GM21515 (cell line): ENCODE measurements around the gene SPAG9.
A peak's percentile ranks its signal among the peaks of the same experiment; 100 is the strongest.
"Not testable (repeated sequence)": the region's sequence is repeated elsewhere in the genome, so short reads cannot be mapped to it uniquely, and the experiment has no call there.

ENCODE experiments used
- ATAC-seq: cut with Tn5 transposase; IDR thresholded peaks from one replicate; pipeline ENCODE4 v1.9.1; 2021; ENCODE audit not compliant: unreplicated experiment

The SPAG9 gene

GRCh38 chr17:51087072-51087757 is 33.5 kb downstream of the SPAG9 start:
- ATAC-seq = no peak

DNA sequence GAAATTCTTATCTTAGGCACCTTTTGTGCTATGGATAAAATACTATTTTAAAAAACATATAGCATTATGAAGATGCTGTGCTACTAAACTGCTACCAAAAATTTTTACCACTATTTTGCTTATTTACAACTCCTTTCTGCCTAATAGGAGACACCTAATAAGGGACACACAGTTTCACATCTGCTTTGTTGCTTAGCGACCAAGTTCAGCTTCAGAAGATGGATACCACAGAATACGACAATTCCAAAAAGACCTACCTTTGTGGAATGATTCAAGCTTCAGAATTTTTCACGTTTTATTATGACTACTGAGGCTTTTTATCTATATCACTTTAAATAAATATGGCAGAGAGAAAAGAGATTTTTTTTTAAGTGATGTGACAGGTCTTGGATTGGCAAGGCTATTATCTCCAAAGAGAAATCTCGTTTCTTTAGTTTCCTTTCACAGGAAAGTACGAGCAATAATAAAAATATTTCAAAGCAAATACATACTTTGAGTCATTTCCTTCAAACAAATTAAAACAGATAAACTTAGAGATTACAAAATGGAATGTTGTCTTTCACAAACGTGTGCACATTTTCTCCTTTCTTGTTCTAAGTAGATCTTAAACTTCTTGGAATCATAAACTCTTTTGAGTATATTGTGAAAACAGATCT is 35.4 kb downstream of the SPAG9 start:
- no peak for ATAC-seq

DNA sequence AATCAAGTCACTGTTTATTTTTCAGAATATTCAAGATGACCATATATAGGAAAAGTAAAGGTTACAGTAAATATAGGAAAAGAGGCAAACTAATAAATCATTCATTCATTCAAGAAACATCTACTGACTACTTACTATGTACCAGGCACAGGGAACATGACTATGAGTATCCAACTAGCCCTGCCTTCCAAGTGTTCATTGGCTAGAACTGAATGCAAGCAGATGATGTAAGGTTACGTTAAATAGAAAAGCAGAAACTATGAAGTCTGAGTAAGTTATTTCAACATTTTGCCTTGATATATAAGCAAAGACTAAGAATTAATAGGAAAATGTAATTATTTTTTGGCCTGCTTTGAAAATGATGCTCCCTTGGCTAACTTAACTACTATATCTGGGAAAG is 36.7 kb downstream of the SPAG9 start:
- ATAC-seq = no peak

DNA sequence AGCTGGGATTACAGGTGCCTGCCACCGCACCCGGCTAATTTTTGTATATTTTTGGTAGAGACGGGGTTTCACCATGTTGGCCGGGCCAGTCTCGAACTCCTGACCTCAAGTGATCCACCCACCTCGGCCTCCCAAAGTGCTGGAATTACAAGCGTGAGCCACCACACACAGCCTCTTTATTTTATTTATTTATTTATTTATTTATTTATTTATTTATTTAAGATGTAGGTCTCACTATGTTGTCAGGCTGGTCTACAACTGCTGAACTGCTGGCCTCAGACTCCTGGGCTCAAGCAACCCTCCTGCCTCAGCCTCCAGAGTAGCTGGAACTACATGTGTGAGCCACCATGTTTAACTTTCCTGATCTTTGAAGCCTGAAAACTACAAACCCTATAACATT is 37.3 kb downstream of the SPAG9 start:
- not testable (repeated sequence) for ATAC-seq

DNA sequence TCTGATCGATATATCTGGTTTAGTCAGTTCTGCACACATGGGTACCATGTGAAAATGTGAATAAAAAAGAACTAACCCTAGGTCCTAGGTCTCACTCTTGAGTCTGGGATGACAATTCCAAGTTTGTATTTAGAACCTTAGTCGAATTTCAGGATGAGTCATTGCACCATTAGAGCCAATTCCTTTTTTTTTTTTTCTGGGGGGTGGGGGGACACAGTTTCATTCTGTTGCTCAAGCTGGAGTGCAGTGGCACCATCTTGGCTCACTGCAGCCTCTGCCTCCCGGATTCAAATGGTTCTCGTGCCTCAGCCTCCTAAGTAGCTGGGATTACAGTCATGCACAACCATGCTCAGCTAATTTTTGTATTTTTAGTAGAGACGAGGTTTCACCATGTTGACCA is 41.6 kb downstream of the SPAG9 start:
- ATAC-seq = no peak

GRCh38 chr17:51078009-51078592 is 42.6 kb downstream of the SPAG9 start:
- ATAC-seq = no peak

GRCh38 chr17:51076821-51077220 is 43.8 kb downstream of the SPAG9 start:
- ATAC-seq = no peak

- ATAC-seq = no peak
Observed at GRCh38 chr17:51071556-51071955, 49.1 kb downstream of the SPAG9 start.

- no peak for ATAC-seq
Observed at GRCh38 chr17:51065466-51065865, 55.2 kb downstream of the SPAG9 start.

- no peak for ATAC-seq
Observed at GRCh38 chr17:51064061-51064735, 56.5 kb downstream of the SPAG9 start.

DNA sequence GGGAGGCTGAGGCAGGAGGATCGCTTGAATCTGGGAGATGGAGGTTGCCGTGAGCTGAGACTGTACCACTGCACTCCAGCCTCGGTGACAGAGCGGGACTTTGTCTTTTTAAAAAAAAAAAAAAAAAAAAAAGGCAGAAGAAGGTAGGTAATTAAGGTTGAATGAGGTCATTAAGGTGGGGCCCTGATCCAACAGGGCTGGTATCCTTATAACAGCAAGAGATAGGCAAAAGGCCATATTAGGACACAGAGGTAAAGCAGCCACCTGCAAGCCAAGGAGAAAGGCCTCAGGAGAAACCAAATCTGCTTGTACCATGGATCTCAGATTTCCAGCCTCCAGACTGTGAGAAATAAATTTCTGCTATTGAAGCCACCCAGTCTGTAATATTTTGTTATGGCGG is 60.3 kb downstream of the SPAG9 start:
- ATAC-seq = no peak

- no peak for ATAC-seq
Observed at GRCh38 chr17:51059781-51060180, 60.9 kb downstream of the SPAG9 start.

GRCh38 chr17:51057534-51057933 is 63.1 kb downstream of the SPAG9 start:
- ATAC-seq = no peak

GRCh38 chr17:51056813-51057510 is 63.7 kb downstream of the SPAG9 start:
- no peak for ATAC-seq

DNA sequence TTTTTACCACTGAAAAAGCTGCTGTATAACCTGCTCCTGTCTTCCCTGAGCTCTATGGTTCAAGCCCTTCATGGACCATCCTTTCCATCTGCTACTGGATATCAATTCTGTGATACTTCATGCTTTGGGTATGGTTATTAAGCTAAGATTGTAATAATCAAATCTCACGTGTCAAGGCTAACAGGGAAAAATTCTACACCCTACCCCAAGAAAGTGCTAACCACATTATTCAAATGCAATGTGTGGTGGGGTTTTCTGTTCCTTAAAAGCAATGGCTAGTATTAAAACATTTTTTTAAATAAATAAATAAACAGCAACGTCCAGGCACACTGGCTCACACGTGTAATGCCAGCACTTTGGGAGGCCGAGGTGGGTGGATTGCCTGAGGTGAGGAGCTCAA is 65.9 kb downstream of the SPAG9 start:
- no peak for ATAC-seq

- ATAC-seq = no peak
Observed at GRCh38 chr17:51052235-51052634, 68.4 kb downstream of the SPAG9 start.

- ATAC-seq = peak; percentile 78
Observed at GRCh38 chr17:51050291-51051033, 70.2 kb downstream of the SPAG9 start.

DNA sequence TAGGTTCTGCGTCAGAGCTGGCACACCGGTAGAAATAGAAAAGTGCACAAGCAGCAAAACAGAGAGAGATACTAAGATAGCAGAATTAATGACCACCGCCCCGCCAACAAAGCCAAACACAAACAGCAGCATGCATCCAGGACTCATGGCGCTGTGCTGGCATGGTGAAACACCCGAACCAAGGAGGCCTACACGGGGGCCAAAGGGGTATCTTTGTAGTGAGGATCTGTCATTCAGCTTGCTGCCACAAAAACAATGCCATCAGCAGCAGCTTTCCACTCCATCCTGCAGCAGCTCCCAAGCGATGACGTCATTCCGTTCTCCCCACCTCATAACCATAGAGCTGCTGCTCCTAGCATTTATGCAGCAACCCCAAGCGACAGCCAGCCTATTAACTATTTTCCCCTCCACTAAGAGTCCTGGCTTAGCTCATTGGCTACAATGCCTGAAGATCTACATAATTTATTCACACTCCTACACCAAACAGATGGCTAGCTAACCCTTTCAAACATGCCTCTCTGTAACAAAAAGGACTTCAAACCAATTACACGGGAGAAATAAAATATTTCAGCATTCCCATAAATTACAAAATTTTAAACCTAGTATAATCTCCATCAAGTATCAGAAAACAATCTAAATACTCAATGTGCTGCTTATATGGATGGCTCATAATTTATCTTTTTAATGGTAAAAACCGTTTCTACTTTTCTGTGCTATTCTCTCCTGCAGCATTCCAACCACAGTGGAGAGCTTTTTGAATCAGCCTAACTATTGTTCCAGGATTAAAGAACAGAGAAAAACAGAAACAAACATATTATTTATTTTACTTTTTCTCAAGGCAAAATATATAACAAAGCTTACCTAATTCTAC is 73.9 kb downstream of the SPAG9 start:
- no peak for ATAC-seq

DNA sequence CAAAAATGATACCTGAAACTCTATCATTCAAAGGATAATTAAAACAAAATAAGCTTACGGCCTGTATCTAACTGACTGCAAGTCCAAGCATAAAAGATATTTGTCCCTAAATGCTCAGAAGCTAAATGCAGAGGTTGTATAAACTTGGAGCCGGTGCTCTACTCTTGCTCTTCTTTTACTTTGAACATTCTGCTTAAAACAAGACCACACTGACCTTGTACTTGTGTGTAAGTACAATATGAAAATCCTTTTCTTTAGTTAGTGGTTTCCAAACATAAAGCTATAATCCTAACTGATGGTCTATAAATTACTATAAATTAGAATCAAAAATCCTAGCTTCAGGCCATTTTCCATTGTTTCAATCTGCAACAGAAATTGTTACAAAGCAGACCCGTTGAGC is 74.6 kb downstream of the SPAG9 start:
- ATAC-seq = no peak

- ATAC-seq = no peak
Observed at GRCh38 chr17:51045621-51046020, 75.0 kb downstream of the SPAG9 start.
